K562 (cell line): ENCODE measurements around the gene MMP23B. TPM values are rescaled to one million over a fixed set of nuclear protein-coding genes. Genes with fewer than 3 reads are reported as not detected.

Source experiments
- ATF2 ChIP-seq: sonication (generic); formaldehyde crosslinking; IDR thresholded peaks from 2 replicates; pipeline ENCODE4 v1.8.1; 2022; ENCODE audit warnings: missing genetic modification reagents
- CBX1 ChIP-seq: sonication (generic); IDR thresholded peaks from 2 replicates; pipeline ENCODE4 v1.6.1; 2016; ENCODE audit warnings: antibody characterized with exemption, low read depth, mild to moderate bottlenecking
- E2F6 ChIP-seq, 2 experiments: IDR thresholded peaks; 2 replicates each; pipeline ENCODE4 v1.6.1; 2011; ENCODE audit warnings: borderline replicate concordance in 1 of 2, control low read depth in 1 of 2, low read depth in 1 of 2, low read length in 1 of 2, mild to moderate bottlenecking in 1 of 2, mixed read lengths in 1 of 2, moderate library complexity in 1 of 2; ENCODE audit not compliant: insufficient read depth in 1 of 2, insufficient read length in 1 of 2, poor library complexity in 1 of 2, severe bottlenecking in 1 of 2; ENCODE audit errors: extremely low read depth in 1 of 2
- FOXK2 ChIP-seq, 2 experiments: fragments of 450-650 bp; IDR thresholded peaks in 1 of 2; conservative IDR thresholded peaks in 1 of 2; 2 replicates each; pipeline ENCODE4 v1.6.1; 2016; ENCODE audit warnings: low read depth in 2 of 2, mild to moderate bottlenecking in 1 of 2
- HSF4 ChIP-seq: fragments of 250-450 bp; sonication (Bioruptor Pico); IDR thresholded peaks from 2 replicates; pipeline ENCODE4 v2.1.2; 2022; ENCODE audit warnings: mild to moderate bottlenecking, moderate library complexity, borderline replicate concordance
- JUNB ChIP-seq: fragments of 450-650 bp; formaldehyde crosslinking; conservative IDR thresholded peaks from 2 replicates; pipeline ENCODE4 v1.4.0; 2020; ENCODE audit warnings: mild to moderate bottlenecking
- KLF13 ChIP-seq: fragments of 450-650 bp; IDR thresholded peaks from 2 replicates; pipeline ENCODE4 v1.6.1; 2016; ENCODE audit warnings: missing genetic modification characterization, low read depth, mild to moderate bottlenecking, missing compliant biosample characterization, moderate library complexity, borderline replicate concordance
- KLF6 ChIP-seq: fragments of 250-450 bp; sonication (Bioruptor Pico); IDR thresholded peaks from 2 replicates; pipeline ENCODE4 v1.4.0; 2020; ENCODE audit warnings: mild to moderate bottlenecking, moderate library complexity, borderline replicate concordance
- MBD2 ChIP-seq: sonication (generic); IDR thresholded peaks from 2 replicates; pipeline ENCODE4 v1.6.1; 2016; ENCODE audit warnings: low read depth, borderline replicate concordance
- MEIS2 ChIP-seq: fragments of 450-650 bp; IDR thresholded peaks from 2 replicates; pipeline ENCODE4 v1.6.1; 2014; ENCODE audit warnings: mild to moderate bottlenecking; ENCODE audit not compliant: partially characterized antibody
- MTA2 ChIP-seq: fragments of 450-650 bp; IDR thresholded peaks from 2 replicates; pipeline ENCODE4 v1.6.1; 2016; ENCODE audit warnings: low read depth
- NRF1 ChIP-seq, 2 experiments: fragments of 450-650 bp; IDR thresholded peaks in 1 of 2; conservative IDR thresholded peaks in 1 of 2; 2 replicates each; pipeline ENCODE4 v1.6.1; 2014; ENCODE audit warnings: mild to moderate bottlenecking in 2 of 2
- PHF8 ChIP-seq: fragments of 200-600 bp; sonication (generic); IDR thresholded peaks from 2 replicates; pipeline ENCODE4 v1.6.1; 2012; ENCODE audit warnings: mixed run types, mild to moderate bottlenecking, inconsistent platforms, low read length, moderate library complexity, borderline replicate concordance
- PTRF ChIP-seq: fragments of 450-650 bp; IDR thresholded peaks from 2 replicates; pipeline ENCODE4 v1.6.1; 2016; ENCODE audit warnings: mild to moderate bottlenecking, missing genetic modification characterization, missing compliant biosample characterization
- SMC3 ChIP-seq: conservative IDR thresholded peaks from 2 replicates; pipeline ENCODE4 v1.6.1; 2011; ENCODE audit warnings: low read depth, low read length, improper control_type of control experiment; ENCODE audit not compliant: insufficient read depth
- UBTF ChIP-seq, 2 experiments: IDR thresholded peaks; 2 replicates each; pipeline ENCODE4 v1.6.1; 2012; ENCODE audit warnings: improper control_type of control experiment in 2 of 2, low read depth in 2 of 2, low read length in 2 of 2, borderline replicate concordance in 1 of 2
- ZNF12 ChIP-seq: sonication (generic); formaldehyde crosslinking; IDR thresholded peaks from 2 replicates; pipeline ENCODE4 v1.4.0; 2020; ENCODE audit warnings: mild to moderate bottlenecking, missing genetic modification reagents
- ZNF184 ChIP-seq: sonication (generic); formaldehyde crosslinking; IDR thresholded peaks from 2 replicates; pipeline ENCODE4 v1.5.0; 2020; ENCODE audit warnings: missing genetic modification reagents
- ZNF311 ChIP-seq: fragments of 250-450 bp; sonication (Bioruptor Pico); IDR thresholded peaks from 2 replicates; pipeline ENCODE4 v1.4.0; 2020; ENCODE audit warnings: mild to moderate bottlenecking, moderate library complexity
- ZNF511 ChIP-seq: sonication (generic); formaldehyde crosslinking; IDR thresholded peaks from 2 replicates; pipeline ENCODE4 v1.8.0; 2022; ENCODE audit warnings: mild to moderate bottlenecking, missing genetic modification reagents
- ZNF780A ChIP-seq: fragments of 250-450 bp; sonication (Bioruptor Pico); IDR thresholded peaks from 2 replicates; pipeline ENCODE4 v1.5.0; 2021; ENCODE audit warnings: mild to moderate bottlenecking
- polyA plus RNA-seq, 8 experiments: library from polyadenylated mRNA; depleted of rRNA in 4 of 8; stranded (reverse) in 5 of 8; unstranded in 3 of 8; fragments of >200 nt; fragmentation: Nextera tagmentation in 2 of 8; fragmentation: Illumina TruSeq in 1 of 8; extraction: Ambion mirVana in 2 of 8; extraction: Trizol in 1 of 8; gene quantifications; 2 replicates each; pipeline versions ENCODE4 v1.2.1 to v1.2.3, GENCODE V29; 2011 to 2014; ENCODE audit warnings: inconsistent platforms in 1 of 8, missing spikeins in 1 of 8
- total RNA-seq, 7 experiments: library from RNA; depleted of rRNA in 6 of 7; stranded (reverse); fragments of >200 nt in 6 of 7; fragmentation: Illumina TruSeq in 2 of 7; extraction: Trizol in 2 of 7; gene quantifications; 2 replicates each; pipeline versions ENCODE4 v1.2.1 to v1.2.3, GENCODE V29; 2011 to 2021; ENCODE audit warnings: low replicate concordance in 1 of 7

MMP23B gene
- total and polyA plus RNA-seq, 9 of the 15 experiments (the other 6 are each of a cell fraction or from before 2014, with no cell fraction given): 0.28 to 1.2 (median 0.41) TPM; not detected in 5

- TF ChIP-seq ATF2: peak; percentile 77; the same call in 1 of the 2 replicates
- TF ChIP-seq PHF8: peak; percentile 43; the same call in 1 of the 2 replicates
- TF ChIP-seq MTA2: no peak
- peak; percentile 68; the same call in 1 of the 2 replicates for TF ChIP-seq ZNF511 (CRISPR knock-in tag)
- TF ChIP-seq MBD2: no peak
- no peak for TF ChIP-seq JUNB (CRISPR knock-in tag)
- TF ChIP-seq CBX1: no peak
- no peak for TF ChIP-seq ZNF780A
- no peak for TF ChIP-seq KLF13
- peak; percentile 97 to 98 for TF ChIP-seq E2F6 (IDR thresholded peaks at IDR 0.05; ENCODE audit: borderline replicate concordance in 1 of 2, extremely low read depth in 1 of 2, insufficient read depth in 1 of 2, insufficient read length in 1 of 2, low read depth in 1 of 2, low read length in 1 of 2, poor library complexity in 1 of 2, severe bottlenecking in 1 of 2)
- peak; percentile 31 for TF ChIP-seq MEIS2
- no peak for TF ChIP-seq ZNF311
- TF ChIP-seq KLF6 (CRISPR knock-in tag): no peak
- TF ChIP-seq UBTF (IDR thresholded peaks at IDR 0.05; ENCODE audit: borderline replicate concordance in 1 of 2, low read depth in 2 of 2, low read length in 2 of 2): peak in 1 of 2 experiments; percentile 67; a peak in 1 of 4 replicates
- TF ChIP-seq FOXK2 (conservative IDR thresholded peaks at IDR 0.05 in 1 of 2, IDR thresholded peaks at IDR 0.05 in 1 of 2; ENCODE audit: low read depth in 2 of 2): no peak
- no peak for TF ChIP-seq HSF4 (CRISPR knock-in tag)
- no peak for TF ChIP-seq ZNF184 (CRISPR knock-in tag)
- peak in 1 of 2 experiments; percentile 69; a peak in 2 of 4 replicates for TF ChIP-seq NRF1 (conservative IDR thresholded peaks at IDR 0.05 in 1 of 2, IDR thresholded peaks at IDR 0.05 in 1 of 2)
- TF ChIP-seq PTRF (tag): no peak
- no peak for TF ChIP-seq SMC3
- TF ChIP-seq ZNF12 (CRISPR knock-in tag): no peak
These were observed 32.7 kb upstream of the MMP23B start (continued) for GRCh38 chr1:1599030-1599934.
